Testis (tissue), 3 donors: Measurements from ENCODE around the gene LIN7A. TPM values are rescaled to one million over a fixed set of nuclear protein-coding genes. Genes with fewer than 3 reads are reported as not detected.
"Not testable (repeated sequence)": the region's sequence is repeated elsewhere in the genome, so short reads cannot be mapped to it uniquely, and the experiment has no call there.

ENCODE experiments used
- DNase-seq: peaks from one replicate; pipeline ENCODE4 v3.0.0-alpha.2; 2019
- H3K27ac ChIP-seq, 2 donors: fragments of 200-600 bp; sonication (generic); one replicate each; pipeline ENCODE4 v1.5.1; 2019
- H3K27me3 ChIP-seq: fragments of 200-600 bp; sonication (generic); one replicate; pipeline ENCODE4 v1.5.1; 2019
- H3K36me3 ChIP-seq: fragments of 200-600 bp; sonication (generic); one replicate; pipeline ENCODE4 v1.5.1; 2017; ENCODE audit warnings: low read depth; ENCODE audit errors: missing control alignments
- H3K4me1 ChIP-seq: fragments of 200-600 bp; sonication (generic); one replicate; pipeline ENCODE4 v1.5.1; 2019
- H3K4me3 ChIP-seq, 2 donors: fragments of 200-600 bp; sonication (generic); one replicate each; pipeline ENCODE4 v1.5.1; 2017 to 2019
- H3K9me3 ChIP-seq: fragments of 200-600 bp; sonication (generic); one replicate; pipeline ENCODE4 v1.5.1; 2017
- CTCF ChIP-seq, 3 experiments: fragments of 450-650 bp in 2 of 3; fragments of 200-600 bp in 1 of 3; sonication (generic) in 1 of 3; IDR thresholded peaks; one replicate each; pipeline ENCODE4 v1.5.1; 2016 to 2019; ENCODE audit warnings: antibody characterized with exemption in 3 of 3, mild to moderate bottlenecking in 2 of 3, moderate library complexity in 1 of 3
- POLR2A ChIP-seq: fragments of 450-650 bp; IDR thresholded peaks from one replicate; pipeline ENCODE4 v1.6.1; 2017; ENCODE audit warnings: antibody characterized with exemption, mild to moderate bottlenecking, moderate library complexity
- WGBS, 2 donors: methylation state at CpG; one replicate each; pipeline ENCODE4 v1.1.5; 2018; 5-methylcytosine and 5-hydroxymethylcytosine counted together
- intact Hi-C: fragments of 100-400 bp; cut with DNase I; formaldehyde crosslinking; loops from one replicate; pipeline ENCODE4 v1.15.1; 2023; ENCODE audit warnings: low total_unique reads
- polyA plus RNA-seq: library from polyadenylated mRNA; stranded (reverse); fragments of 350-450 nt; fragmentation: Illumina TruSeq; extraction: RNeasy Lipid Tissue Mini Kit (QIAGEN cat#74804); gene quantifications from one replicate; pipeline ENCODE4 v1.2.3, GENCODE V29; 2014; ENCODE audit warnings: low read depth, low replicate concordance; ENCODE audit not compliant: insufficient read depth
- total RNA-seq, 2 donors: library from RNA; depleted of rRNA; stranded (reverse); fragments of >200 nt; gene quantifications; one replicate each; pipeline ENCODE4 v1.2.3, GENCODE V29; 2016

Gene LIN7A
- total and polyA plus RNA-seq, 3 donors from 2014 or later: 5.8 to 48.6 (median 12.0) TPM

- Histone ChIP-seq H3K27ac (no peak overlapping the region), H3K27me3 (no peaks in the 10 kb centered on the region), H3K4me3 (no peak overlapping the region), H3K9me3 (no peaks in the 10 kb centered on the region), H3K36me3 (no peaks in the 10 kb centered on the region), H3K4me1 (no peaks in the 10 kb centered on the region)
- intact Hi-C loops: no loop called here
- DNase-seq: no peak
- no peak for TF ChIP-seq POLR2A
- no peak for TF ChIP-seq CTCF (IDR thresholded peaks at IDR 0.05)
- 80 to 81% methylated on average over 3 of the region's 3 CpGs for WGBS, 2 donors
These were observed 134.9 kb downstream of the LIN7A start for GRCh38 chr12:80802652-80803400.

GRCh38 chr12:80798281-80798680 is 139.5 kb downstream of the LIN7A start:
- intact Hi-C loops: no loop called here
- Histone ChIP-seq H3K4me3 (no peak overlapping the region), H3K27me3 (no peaks in the 10 kb centered on the region), H3K4me1 (no peaks in the 10 kb centered on the region), H3K27ac (no peak overlapping the region), H3K36me3 (no peaks in the 10 kb centered on the region), H3K9me3 (no peaks in the 10 kb centered on the region)
- TF ChIP-seq POLR2A: no peak
- TF ChIP-seq CTCF (IDR thresholded peaks at IDR 0.05): no peak
- DNase-seq: no peak
- WGBS, 2 donors: 83 to 86% methylated on average over 4 of the region's 4 CpGs

- WGBS, 2 donors: 62 to 73% methylated on average over 1 of the region's 1 CpG
- Histone ChIP-seq H3K9me3 (no peaks in the 10 kb centered on the region), H3K36me3 (no peaks in the 10 kb centered on the region), H3K4me1 (no peaks in the 10 kb centered on the region), H3K4me3 (no peak overlapping the region), H3K27me3 (no peaks in the 10 kb centered on the region), H3K27ac (no peak overlapping the region)
- intact Hi-C loops: no loop called here
- no peak for TF ChIP-seq POLR2A
- no peak for TF ChIP-seq CTCF (IDR thresholded peaks at IDR 0.05)
- no peak for DNase-seq
These were observed 143.2 kb downstream of the LIN7A start for GRCh38 chr12:80794551-80794950.

DNA sequence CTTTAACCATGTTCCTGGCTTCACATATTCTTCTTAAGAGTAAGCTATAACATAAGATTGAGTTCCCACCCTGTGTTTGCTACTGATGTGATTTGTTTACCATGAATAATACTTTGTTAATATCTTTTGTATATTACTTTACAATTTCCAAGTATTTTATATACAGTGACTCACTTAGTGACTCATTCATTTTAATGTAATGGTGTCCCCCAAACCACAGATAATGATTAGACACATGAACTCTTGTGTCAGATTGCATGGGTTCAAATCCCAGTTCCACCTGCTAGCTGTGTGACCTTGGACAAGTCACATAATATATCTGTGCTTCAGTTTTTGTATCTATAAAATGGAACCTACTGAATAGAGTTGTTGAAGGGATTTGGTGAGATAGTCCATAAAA is 144.9 kb downstream of the LIN7A start:
- TF ChIP-seq POLR2A (no peak), CTCF (IDR thresholded peaks at IDR 0.05) (no peak)
- no peak for DNase-seq

DNA sequence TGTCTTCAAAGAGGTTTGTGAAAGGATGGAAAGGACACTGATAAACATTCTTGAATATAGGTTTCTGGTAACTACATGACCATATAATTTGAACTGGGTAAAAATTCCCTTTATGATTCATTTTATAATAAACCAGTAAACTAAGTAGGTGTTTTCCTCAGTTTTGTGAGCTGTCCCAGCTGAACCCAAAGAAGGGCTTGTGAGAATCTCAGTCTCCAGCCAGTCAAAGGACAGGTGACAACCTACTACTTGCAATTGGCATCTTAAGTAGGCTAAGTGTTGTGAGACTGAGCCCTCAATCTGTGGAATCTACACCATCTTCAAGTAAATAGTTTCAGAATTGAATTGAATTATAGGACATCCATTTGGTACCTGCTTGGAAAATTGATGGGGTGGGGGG is 145.9 kb downstream of the LIN7A start:
- intact Hi-C loops: no loop called here
- Histone ChIP-seq H3K27me3 (no peaks in the 10 kb centered on the region), H3K27ac (no peak overlapping the region), H3K4me3 (no peak overlapping the region), H3K9me3 (no peaks in the 10 kb centered on the region), H3K36me3 (no peaks in the 10 kb centered on the region), H3K4me1 (no peaks in the 10 kb centered on the region)
- no peak for DNase-seq
- TF ChIP-seq CTCF (IDR thresholded peaks at IDR 0.05) (no peak), POLR2A (no peak)

More for the DNA sequence above, 144.9 kb downstream of the LIN7A start:
- H3K27me3 ChIP-seq: no peaks in the 10 kb centered on the region
- H3K36me3 ChIP-seq: no peaks in the 10 kb centered on the region
- intact Hi-C loops: no loop called here
- no peak overlapping the region for H3K4me3 ChIP-seq
- H3K4me1 ChIP-seq: no peaks in the 10 kb centered on the region
- no peak overlapping the region for H3K27ac ChIP-seq
- no peaks in the 10 kb centered on the region for H3K9me3 ChIP-seq

- H3K4me3 ChIP-seq, H3K27ac ChIP-seq, H3K4me1 ChIP-seq, H3K36me3 ChIP-seq, DNase-seq, intact Hi-C loops, H3K27me3 ChIP-seq, H3K9me3 ChIP-seq: not testable (repeated sequence)
- whole genome bisulfite sequencing, 2 donors: 91 to 92% methylated on average over 10 of the region's 10 CpGs
These were observed 149.3 kb downstream of the LIN7A start for GRCh38 chr12:80788407-80788806.

DNA sequence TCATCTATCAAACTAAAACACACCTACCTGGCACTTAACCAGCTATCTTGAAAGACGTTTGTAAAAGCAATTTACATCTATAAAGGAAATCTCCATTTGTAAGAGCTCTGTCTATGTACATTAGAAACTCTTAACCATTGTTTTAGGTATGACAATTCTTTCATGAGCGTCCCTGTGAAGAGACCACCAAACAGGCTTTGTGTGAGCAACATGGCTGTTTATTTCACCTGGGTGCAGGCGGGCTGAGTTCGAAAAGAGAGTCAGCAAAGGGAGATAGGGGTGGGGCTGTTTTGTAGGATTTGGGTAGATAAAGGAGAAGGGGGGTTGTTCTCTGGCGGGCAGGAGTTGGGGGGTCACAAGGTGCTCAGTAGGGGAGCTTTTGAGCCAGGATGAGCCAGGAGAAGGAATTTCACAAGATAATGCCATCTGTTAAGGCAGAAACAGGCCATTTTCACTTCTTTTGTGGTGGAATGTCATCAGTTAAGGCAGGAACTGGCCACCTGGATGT is 154.7 kb downstream of the LIN7A start:
- H3K4me3 ChIP-seq, H3K36me3 ChIP-seq, DNase-seq, H3K9me3 ChIP-seq, H3K27ac ChIP-seq, intact Hi-C loops, H3K27me3 ChIP-seq, H3K4me1 ChIP-seq: not testable (repeated sequence)
- WGBS, 2 donors: 81 to 90% methylated on average over 5 of the region's 5 CpGs
